Mesenchymal stem cell (in vitro differentiated cells and primary cell): Measurements from ENCODE around the gene MEN1.

Experiments used
- DNase-seq: peaks from one replicate; pipeline ENCODE4 v3.0.0-alpha.2; 2013
- H2AFZ ChIP-seq: one replicate; pipeline ENCODE4 v1.6.1; 2013; ENCODE audit warnings: low read depth, mild to moderate bottlenecking, control low read depth, inconsistent platforms, low read length, moderate library complexity
- H2AK5ac ChIP-seq: 2 replicates; pipeline ENCODE4 v1.6.1; 2013; ENCODE audit warnings: low read length, moderate library complexity, mild to moderate bottlenecking, inconsistent platforms; ENCODE audit not compliant: severe bottlenecking
- H2BK120ac ChIP-seq: one replicate; pipeline ENCODE4 v1.6.1; 2013; ENCODE audit warnings: low read depth, mild to moderate bottlenecking, inconsistent platforms, low read length, moderate library complexity
- H2BK12ac ChIP-seq, 2 experiments: one replicate each; pipeline ENCODE4 v1.6.1; 2013; ENCODE audit warnings: inconsistent platforms in 2 of 2, low read length in 2 of 2, mild to moderate bottlenecking in 2 of 2, moderate library complexity in 2 of 2, control low read depth in 1 of 2
- H2BK15ac ChIP-seq: one replicate; pipeline ENCODE4 v1.6.1; 2013; ENCODE audit warnings: mild to moderate bottlenecking, low read depth, inconsistent platforms; ENCODE audit not compliant: poor library complexity, severe bottlenecking
- H2BK5ac ChIP-seq: 2 replicates; pipeline ENCODE4 v1.6.1; 2013; ENCODE audit warnings: low read depth, mild to moderate bottlenecking, low read length, control low read depth, inconsistent platforms; ENCODE audit not compliant: poor library complexity, severe bottlenecking
- H3K14ac ChIP-seq, 2 experiments: one replicate each; pipeline ENCODE4 v1.6.1; 2013; ENCODE audit warnings: inconsistent platforms in 2 of 2, low read length in 2 of 2, control low read depth in 1 of 2, mild to moderate bottlenecking in 1 of 2, moderate library complexity in 1 of 2
- H3K18ac ChIP-seq, 2 experiments: one replicate each; pipeline ENCODE4 v1.6.1; 2013; ENCODE audit warnings: inconsistent platforms in 2 of 2, low read length in 2 of 2, control low read depth in 1 of 2, low read depth in 1 of 2, mild to moderate bottlenecking in 1 of 2
- H3K23ac ChIP-seq, 2 experiments: one replicate each; pipeline ENCODE4 v1.6.1; 2013; ENCODE audit warnings: inconsistent platforms in 2 of 2, low read length in 2 of 2, mild to moderate bottlenecking in 2 of 2, moderate library complexity in 2 of 2, control low read depth in 1 of 2
- H3K27ac ChIP-seq: 2 replicates; pipeline ENCODE4 v1.5.1; 2013; ENCODE audit warnings: mild to moderate bottlenecking, moderate library complexity, low read length, control low read depth, inconsistent platforms; ENCODE audit not compliant: poor library complexity, severe bottlenecking
- H3K27me3 ChIP-seq, 2 experiments: 2 replicates each; pipeline versions ENCODE4 v1.6.1 to v1.7.0; 2013; ENCODE audit warnings: low read length in 2 of 2, mild to moderate bottlenecking in 2 of 2, moderate library complexity in 2 of 2, control low read depth in 1 of 2, inconsistent platforms in 1 of 2; ENCODE audit not compliant: control insufficient read depth in 1 of 2, insufficient read depth in 1 of 2
- H3K36me3 ChIP-seq, 2 experiments: 2 replicates each; pipeline versions ENCODE4 v1.6.1 to v1.7.0; 2013; ENCODE audit warnings: low read length in 2 of 2, control low read depth in 1 of 2, inconsistent platforms in 1 of 2, low read depth in 1 of 2, mild to moderate bottlenecking in 1 of 2; ENCODE audit not compliant: insufficient read depth in 2 of 2, control insufficient read depth in 1 of 2
- H3K4ac ChIP-seq, 2 experiments: one replicate each; pipeline ENCODE4 v1.6.1; 2013; ENCODE audit warnings: inconsistent platforms in 2 of 2, low read length in 2 of 2, mild to moderate bottlenecking in 2 of 2, moderate library complexity in 2 of 2, control low read depth in 1 of 2, low read depth in 1 of 2
- H3K4me1 ChIP-seq: 2 replicates; pipeline ENCODE4 v1.6.1; 2013; ENCODE audit warnings: low read depth, low read length, control low read depth; ENCODE audit not compliant: control insufficient read depth, insufficient read depth
- H3K4me2 ChIP-seq: 2 replicates; pipeline ENCODE4 v1.6.1; 2013; ENCODE audit warnings: low read length, mild to moderate bottlenecking, inconsistent platforms; ENCODE audit not compliant: poor library complexity, severe bottlenecking
- H3K4me3 ChIP-seq, 2 experiments: 2 replicates each; pipeline versions ENCODE4 v1.5.1 to v1.7.0; 2013; ENCODE audit warnings: low read length in 2 of 2, mild to moderate bottlenecking in 2 of 2, control low read depth in 1 of 2, low read depth in 1 of 2; ENCODE audit not compliant: insufficient read depth in 1 of 2
- H3K79me1 ChIP-seq: replicated peaks from 2 replicates; pipeline ENCODE4 v1.6.1; 2013; ENCODE audit warnings: mild to moderate bottlenecking, control low read depth, low read length, inconsistent platforms; ENCODE audit not compliant: poor library complexity, severe bottlenecking
- H3K9ac ChIP-seq: 2 replicates; pipeline ENCODE4 v1.7.0; 2013; ENCODE audit warnings: mild to moderate bottlenecking, low read length, moderate library complexity
- H3K9me3 ChIP-seq: 2 replicates; pipeline ENCODE4 v1.7.0; 2013; ENCODE audit warnings: mild to moderate bottlenecking, low read length; ENCODE audit not compliant: control insufficient read depth
- H4K8ac ChIP-seq: one replicate; pipeline ENCODE4 v1.6.1; 2013; ENCODE audit warnings: inconsistent platforms, mild to moderate bottlenecking, low read length, moderate library complexity
- H4K91ac ChIP-seq: one replicate; pipeline ENCODE4 v1.6.1; 2013; ENCODE audit warnings: mild to moderate bottlenecking, low read length, inconsistent platforms
- WGBS: methylation state at CpG from one replicate; pipeline ENCODE4 v1.1.7; 2013; ENCODE audit warnings: mixed read lengths; 5-methylcytosine and 5-hydroxymethylcytosine counted together

MEN1 gene

DNA sequence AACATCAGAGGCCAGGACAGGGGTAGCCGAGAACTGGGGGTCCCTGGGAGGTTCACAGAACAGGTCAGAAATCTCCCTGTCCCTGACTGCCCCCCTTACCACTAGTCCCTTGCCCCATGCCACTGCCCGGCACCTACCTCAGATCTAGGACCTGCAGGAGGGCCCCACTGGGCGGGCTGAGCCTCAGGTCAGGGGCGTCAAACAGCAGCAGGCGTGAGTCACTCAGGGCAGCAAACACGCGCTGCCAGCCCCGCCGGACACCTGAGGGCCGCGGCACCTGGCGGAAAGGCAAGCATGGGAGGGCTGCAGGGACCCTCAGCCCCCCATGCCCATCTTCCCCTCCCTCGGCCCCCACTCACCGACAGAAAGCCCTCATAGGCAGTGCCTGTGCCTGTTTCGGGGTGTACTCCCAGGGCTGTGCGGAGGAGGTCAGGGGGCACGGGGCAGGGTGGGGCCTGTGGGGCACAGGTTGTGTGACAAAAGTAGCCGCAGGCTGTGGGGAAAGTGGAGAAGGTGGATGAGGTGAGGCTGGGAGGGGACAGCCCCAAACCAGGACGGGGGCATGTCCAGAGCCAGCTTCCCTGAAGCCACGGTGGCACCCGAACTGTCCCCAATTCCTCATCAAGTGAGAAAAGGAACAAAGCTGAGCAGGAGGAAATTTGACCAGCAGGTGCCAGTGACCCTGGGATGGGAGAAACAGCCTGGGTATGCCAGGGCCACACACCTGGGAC lies 22.3 kb upstream of the MEN1 start:
- no peak overlapping the region for H4K91ac ChIP-seq
- no peak overlapping the region for H3K27ac ChIP-seq
- H2BK5ac ChIP-seq: no peak overlapping the region
- 91% methylated on average over 21 of the region's 21 CpGs for WGBS
- H3K4me1 ChIP-seq: peaks cover 13% of the 10 kb centered on the region
- no peak overlapping the region for H3K9ac ChIP-seq
- H2BK120ac ChIP-seq: no peak overlapping the region
- no peak overlapping the region for H3K4me2 ChIP-seq
- H3K36me3 ChIP-seq: peaks cover 0 to 52% of the 10 kb centered on the region in 2 experiments
- no peak overlapping the region for H3K23ac ChIP-seq
- no peak overlapping the region for H3K14ac ChIP-seq
- no peaks in the 10 kb centered on the region for H3K79me1 ChIP-seq
- H3K18ac ChIP-seq: no peak overlapping the region
- H4K8ac ChIP-seq: no peak overlapping the region
- no peak overlapping the region for H2BK12ac ChIP-seq
- DNase-seq: no peak
- H3K4ac ChIP-seq: no peak overlapping the region
- H3K27me3 ChIP-seq: peaks cover 0 to 7% of the 10 kb centered on the region in 2 experiments
- no peaks in the 10 kb centered on the region for H3K9me3 ChIP-seq
- no peak overlapping the region for H2AK5ac ChIP-seq
- H2BK15ac ChIP-seq: no peak overlapping the region
- no peak overlapping the region for H2AFZ ChIP-seq
- H3K4me3 ChIP-seq: no peak overlapping the region

GRCh38 chr11:64831411-64831891 lies 21.1 kb upstream of the MEN1 start:
- H2BK120ac ChIP-seq: no peak overlapping the region
- no peak overlapping the region for H2BK5ac ChIP-seq
- 89% methylated on average over 24 of the region's 24 CpGs for WGBS
- H3K18ac ChIP-seq: no peak overlapping the region
- no peak overlapping the region for H2AK5ac ChIP-seq
- peaks cover 0 to 63% of the 10 kb centered on the region in 2 experiments for H3K36me3 ChIP-seq
- H3K4me2 ChIP-seq: no peak overlapping the region
- H3K4me3 ChIP-seq: no peak overlapping the region
- H3K9ac ChIP-seq: no peak overlapping the region
- H2BK15ac ChIP-seq: no peak overlapping the region
- no peak for DNase-seq
- no peak overlapping the region for H3K23ac ChIP-seq
- peaks cover 0 to 7% of the 10 kb centered on the region in 2 experiments for H3K27me3 ChIP-seq
- no peak overlapping the region for H2BK12ac ChIP-seq
- H3K9me3 ChIP-seq: no peaks in the 10 kb centered on the region
- peak overlapping the region; percentile 12 for H4K91ac ChIP-seq
- no peak overlapping the region for H2AFZ ChIP-seq
- no peaks in the 10 kb centered on the region for H3K79me1 ChIP-seq
- H3K4me1 ChIP-seq: peaks cover 13% of the 10 kb centered on the region
- no peak overlapping the region for H4K8ac ChIP-seq
- peak overlapping the region in 1 of 2 experiments; percentile 21 for H3K14ac ChIP-seq
- H3K27ac ChIP-seq: no peak overlapping the region
- no peak overlapping the region for H3K4ac ChIP-seq

DNA sequence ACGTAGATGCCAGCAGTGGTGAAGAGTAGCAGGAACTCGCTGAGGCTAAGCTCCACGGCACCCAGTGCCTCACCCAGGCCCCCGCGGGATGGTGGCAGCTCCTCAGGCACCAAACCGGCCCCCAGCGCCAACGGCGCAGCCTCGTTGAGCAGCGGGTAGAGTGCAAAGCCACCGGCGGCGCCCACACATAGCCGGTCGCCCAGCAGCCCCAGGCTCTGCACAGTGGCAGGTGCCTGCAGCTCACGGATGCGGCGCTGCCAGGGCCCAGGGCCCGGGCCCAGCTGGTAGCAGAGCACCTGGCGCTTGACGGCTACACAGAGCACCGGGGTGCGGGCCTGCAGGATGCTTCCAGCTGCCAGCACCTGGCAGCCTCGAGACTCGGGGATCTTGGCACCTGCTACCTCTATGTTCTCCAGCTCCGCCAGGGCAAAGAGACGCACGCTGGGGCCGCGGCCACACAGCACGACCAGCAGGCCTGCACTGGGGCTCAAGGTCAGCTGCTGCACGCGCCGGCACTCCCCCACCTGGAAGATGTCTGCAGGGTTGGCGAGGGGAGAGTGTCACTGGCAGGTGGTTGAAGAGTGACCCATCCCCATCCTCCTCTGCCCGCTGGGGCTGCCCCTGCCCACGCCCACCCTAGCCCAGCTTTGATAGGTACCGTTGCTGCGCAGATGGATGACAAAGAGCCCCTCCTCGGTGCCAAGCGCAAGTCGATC lies 19.3 kb upstream of the MEN1 start:
- Histone ChIP-seq H3K79me1 (no peaks in the 10 kb centered on the region), H3K9ac (no peak overlapping the region), H4K8ac (no peak overlapping the region), H3K4ac (no peak overlapping the region), H3K27ac (no peak overlapping the region), H3K4me2 (no peak overlapping the region), H4K91ac (no peak overlapping the region), H3K4me3 (no peak overlapping the region), H2AK5ac (no peak overlapping the region), H2BK120ac (no peak overlapping the region), H2BK15ac (no peak overlapping the region), H3K4me1 (peaks cover 2% of the 10 kb centered on the region), H3K14ac (no peak overlapping the region), H2AFZ (no peak overlapping the region), H2BK5ac (no peak overlapping the region), H3K27me3 (peaks cover 0 to 12% of the 10 kb centered on the region in 2 experiments), H3K9me3 (no peaks in the 10 kb centered on the region), H3K36me3 (peaks cover 0 to 64% of the 10 kb centered on the region in 2 experiments), H3K23ac (no peak overlapping the region), H2BK12ac (no peak overlapping the region), H3K18ac (no peak overlapping the region)
- WGBS: 95% methylated on average over 43 of the region's 43 CpGs
- DNase-seq: no peak

GRCh38 chr11:64827451-64827839 lies 17.1 kb upstream of the MEN1 start:
- Histone ChIP-seq H3K23ac (no peak overlapping the region), H2BK12ac (no peak overlapping the region), H2BK15ac (no peak overlapping the region), H3K14ac (no peak overlapping the region), H3K79me1 (no peaks in the 10 kb centered on the region), H4K91ac (peak overlapping the region; percentile 31), H3K36me3 (peaks cover 0 to 43% of the 10 kb centered on the region in 2 experiments), H2AFZ (no peak overlapping the region), H2BK120ac (no peak overlapping the region), H3K9ac (no peak overlapping the region), H3K4me1 (peaks cover 2% of the 10 kb centered on the region), H3K27me3 (peaks cover 0 to 22% of the 10 kb centered on the region in 2 experiments), H3K4me2 (no peak overlapping the region), H2AK5ac (no peak overlapping the region), H4K8ac (no peak overlapping the region), H3K9me3 (no peaks in the 10 kb centered on the region), H3K27ac (no peak overlapping the region), H3K18ac (no peak overlapping the region), H3K4me3 (no peak overlapping the region), H3K4ac (no peak overlapping the region), H2BK5ac (no peak overlapping the region)
- 96% methylated on average over 22 of the region's 22 CpGs for WGBS
- no peak for DNase-seq
